A549 treated with dexamethasone at 1 μM for 4 hours (cell line): ENCODE measurements around the gene SLC16A1. TPM values are rescaled to one million over a fixed set of nuclear protein-coding genes. Genes with fewer than 3 reads are reported as not detected.

Source experiments
- total RNA-seq: library from RNA; stranded (reverse); fragments of 200-300 nt; extraction: Qiagen RNA extraction; gene quantifications from 5 replicates; pipeline ENCODE4 v1.2.3, GENCODE V29; 2022

SLC16A1 gene
- 41.6 to 50.9 TPM (median 45.5 TPM) in 5 replicates for total RNA-seq

GRCh38 chr1:112955773-112956543 lies at the start of gene SLC16A1:
TSS of gene SLC16A1 (minus strand) at chr1:112956196. CDS start at chr1:112929308, 26,888 bp downstream.

Other genes with a start within 250 kb of the SLC16A1 start
- gene RHOC, start 249.1 kb downstream of the SLC16A1 start, total RNA-seq = 345 to 434 TPM (median 356 TPM) in 5 replicates
- 0.64 to 1.2 TPM (median 0.81 TPM) in 5 replicates for gene PPM1J, start 240.9 kb downstream of the SLC16A1 start, total RNA-seq
- 3.2 to 4.2 TPM (median 3.7 TPM) in 5 replicates for gene LRIG2, start 117.0 kb upstream of the SLC16A1 start, total RNA-seq